Chondrocyte (in vitro differentiated cells): ENCODE measurements around the gene RALGAPA2. TPM values are rescaled to one million over a fixed set of nuclear protein-coding genes. Genes with fewer than 3 reads are reported as not detected.
A peak's percentile ranks its signal among the peaks of the same experiment; 100 is the strongest.

Experiments
- DNase-seq: peaks from one replicate; pipeline ENCODE4 v3.0.0; 2021; ENCODE audit warnings: mixed read lengths, low spot score
- H3K27ac Mint-ChIP-seq: one replicate; pipeline ENCODE4 v1.8.0; 2021; ENCODE audit warnings: mild to moderate bottlenecking, moderate library complexity, mixed read lengths; ENCODE audit not compliant: unreplicated experiment
- H3K27me3 Mint-ChIP-seq: 2 replicates; pipeline ENCODE4 v1.8.0; 2021; ENCODE audit warnings: low read depth, mixed read lengths
- H3K36me3 Mint-ChIP-seq: 2 replicates; pipeline ENCODE4 v1.8.0; 2021; ENCODE audit warnings: low read depth, mixed read lengths
- H3K4me1 Mint-ChIP-seq: 2 replicates; pipeline ENCODE4 v1.8.0; 2021; ENCODE audit warnings: low read depth, mild to moderate bottlenecking, mixed read lengths
- H3K4me3 Mint-ChIP-seq: one replicate; pipeline ENCODE4 v1.8.0; 2021; ENCODE audit warnings: mild to moderate bottlenecking, moderate library complexity, mixed read lengths; ENCODE audit not compliant: unreplicated experiment
- H3K9me3 Mint-ChIP-seq: 2 replicates; pipeline ENCODE4 v1.8.0; 2021; ENCODE audit warnings: low read depth, mixed read lengths
- total RNA-seq: library from RNA; stranded (reverse); gene quantifications from 3 replicates; pipeline ENCODE4 v1.2.1, GENCODE V29; 2021
- TF ChIP-seq, protein P1 (sequence below): fragments of 200-600 bp; sonication (generic); IDR thresholded peaks from 2 replicates; pipeline ENCODE4 v1.5.0; 2021; ENCODE audit warnings: antibody characterized with exemption, mild to moderate bottlenecking, moderate library complexity

Gene RALGAPA2
- total RNA-seq, 1 donor from 2014 or later, result 9.5 TPM

DNA sequence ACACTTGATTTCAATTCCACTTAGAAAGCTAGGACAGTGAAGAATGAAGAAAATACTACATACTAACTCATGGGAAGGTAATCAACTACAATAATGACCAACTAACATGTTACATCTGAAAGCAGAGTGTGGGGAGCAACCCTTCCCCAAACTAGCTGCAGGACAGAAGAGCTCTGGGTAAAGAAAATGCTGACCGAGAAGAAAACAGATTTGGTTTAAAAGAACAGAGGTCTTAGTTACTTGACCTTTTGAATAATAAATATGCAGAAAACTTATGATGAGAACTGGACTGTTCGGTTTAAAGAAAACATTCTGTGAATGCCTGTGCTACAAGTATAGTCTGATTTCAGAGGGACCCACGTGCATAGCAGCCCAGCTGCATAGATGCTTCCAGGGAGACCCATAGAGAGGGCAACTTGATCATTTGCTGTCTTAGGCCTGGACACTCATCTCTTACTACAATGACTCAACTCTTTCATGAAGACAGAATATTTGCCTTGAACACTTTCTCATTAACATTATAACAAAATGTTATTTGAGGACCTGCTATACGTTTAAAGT lies 53.5 kb downstream of the RALGAPA2 start:
- Mint-ChIP-seq H3K4me3 (no peak overlapping the region), H3K9me3 (no peaks in the 10 kb centered on the region), H3K27ac (peak overlapping the region; percentile 78), H3K36me3 (no peaks in the 10 kb centered on the region), H3K4me1 (peaks cover 23% of the 10 kb centered on the region), H3K27me3 (no peaks in the 10 kb centered on the region)
- DNase-seq, result no peak
- TF ChIP-seq, protein P1, sequence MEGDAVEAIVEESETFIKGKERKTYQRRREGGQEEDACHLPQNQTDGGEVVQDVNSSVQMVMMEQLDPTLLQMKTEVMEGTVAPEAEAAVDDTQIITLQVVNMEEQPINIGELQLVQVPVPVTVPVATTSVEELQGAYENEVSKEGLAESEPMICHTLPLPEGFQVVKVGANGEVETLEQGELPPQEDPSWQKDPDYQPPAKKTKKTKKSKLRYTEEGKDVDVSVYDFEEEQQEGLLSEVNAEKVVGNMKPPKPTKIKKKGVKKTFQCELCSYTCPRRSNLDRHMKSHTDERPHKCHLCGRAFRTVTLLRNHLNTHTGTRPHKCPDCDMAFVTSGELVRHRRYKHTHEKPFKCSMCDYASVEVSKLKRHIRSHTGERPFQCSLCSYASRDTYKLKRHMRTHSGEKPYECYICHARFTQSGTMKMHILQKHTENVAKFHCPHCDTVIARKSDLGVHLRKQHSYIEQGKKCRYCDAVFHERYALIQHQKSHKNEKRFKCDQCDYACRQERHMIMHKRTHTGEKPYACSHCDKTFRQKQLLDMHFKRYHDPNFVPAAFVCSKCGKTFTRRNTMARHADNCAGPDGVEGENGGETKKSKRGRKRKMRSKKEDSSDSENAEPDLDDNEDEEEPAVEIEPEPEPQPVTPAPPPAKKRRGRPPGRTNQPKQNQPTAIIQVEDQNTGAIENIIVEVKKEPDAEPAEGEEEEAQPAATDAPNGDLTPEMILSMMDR, result no peak

DNA sequence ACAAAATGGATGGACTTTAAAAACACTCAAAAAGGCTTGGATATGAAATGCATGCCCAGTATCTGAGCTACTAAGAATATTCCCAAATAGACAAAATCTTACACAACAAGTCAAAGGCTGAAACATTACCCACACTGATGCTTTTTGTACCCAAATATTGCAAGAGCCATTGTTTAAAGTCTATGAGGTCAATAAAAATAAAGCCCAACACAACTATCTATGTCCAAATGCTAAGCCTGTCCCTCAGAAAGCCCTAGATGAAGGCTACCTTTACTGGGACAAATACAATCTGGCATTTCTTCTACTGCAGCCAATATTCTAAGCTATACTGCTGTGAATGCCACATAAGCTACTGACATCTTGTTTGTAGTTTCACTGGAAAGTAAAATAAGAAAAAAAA lies 54.3 kb downstream of the RALGAPA2 start:
- no peaks in the 10 kb centered on the region for H3K36me3 Mint-ChIP-seq

DNA sequence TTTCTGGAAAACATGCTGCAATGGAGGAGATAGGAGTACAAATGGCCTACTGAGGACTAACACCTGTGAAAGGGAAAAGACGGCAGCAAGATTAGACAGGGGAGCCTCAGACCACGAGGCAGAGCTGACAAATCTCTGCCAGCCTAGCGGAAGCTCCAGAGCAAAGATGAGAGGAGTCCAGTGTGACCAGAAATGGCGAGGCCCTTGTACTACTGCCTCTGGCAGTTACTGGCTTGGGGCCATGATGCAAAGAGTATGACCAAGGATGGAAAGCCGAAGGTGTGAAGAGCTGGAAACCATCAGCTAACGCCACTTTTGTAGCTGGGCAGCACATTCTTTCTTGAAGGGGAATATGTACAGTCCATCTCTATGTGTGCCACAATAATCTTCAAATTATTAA lies 55.4 kb downstream of the RALGAPA2 start:
- Mint-ChIP-seq H3K4me3 (no peak overlapping the region), H3K36me3 (no peaks in the 10 kb centered on the region), H3K27me3 (no peaks in the 10 kb centered on the region), H3K27ac (no peak overlapping the region), H3K9me3 (no peaks in the 10 kb centered on the region), H3K4me1 (peaks cover 19% of the 10 kb centered on the region)
- DNase-seq, result no peak
- TF ChIP-seq, protein P1, result no peak

More for the DNA sequence above, 54.3 kb downstream of the RALGAPA2 start:
- DNase-seq, result no peak
- TF ChIP-seq, protein P1, result no peak
- no peak overlapping the region for H3K4me3 Mint-ChIP-seq
- no peaks in the 10 kb centered on the region for H3K9me3 Mint-ChIP-seq
- H3K27ac Mint-ChIP-seq, result no peak overlapping the region
- peaks cover 22% of the 10 kb centered on the region for H3K4me1 Mint-ChIP-seq
- H3K27me3 Mint-ChIP-seq, result no peaks in the 10 kb centered on the region

DNA sequence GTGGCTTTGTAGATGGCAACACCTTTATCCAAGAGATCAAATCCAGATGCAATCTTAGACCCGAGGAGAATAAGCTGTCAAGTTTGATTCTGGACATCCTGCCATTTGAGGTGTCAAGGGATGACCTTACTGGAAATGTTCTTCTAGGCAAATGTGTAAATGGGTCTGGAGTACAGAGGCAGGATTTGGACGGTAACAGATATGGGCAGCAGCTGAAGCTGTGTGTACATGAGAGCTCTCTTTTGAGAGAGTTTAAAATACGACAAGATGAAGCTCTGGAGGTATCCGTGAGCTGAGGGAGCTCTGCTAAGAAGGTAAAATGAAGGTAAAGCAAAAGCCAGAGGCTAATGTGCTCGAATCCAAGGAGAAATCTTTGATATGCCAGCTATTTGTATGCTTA lies 56.6 kb downstream of the RALGAPA2 start:
- Mint-ChIP-seq H3K36me3 (no peaks in the 10 kb centered on the region), H3K4me3 (no peak overlapping the region), H3K27me3 (no peaks in the 10 kb centered on the region), H3K4me1 (peaks cover 19% of the 10 kb centered on the region), H3K27ac (no peak overlapping the region), H3K9me3 (no peaks in the 10 kb centered on the region)
- TF ChIP-seq, protein P1, result no peak
- no peak for DNase-seq

DNA sequence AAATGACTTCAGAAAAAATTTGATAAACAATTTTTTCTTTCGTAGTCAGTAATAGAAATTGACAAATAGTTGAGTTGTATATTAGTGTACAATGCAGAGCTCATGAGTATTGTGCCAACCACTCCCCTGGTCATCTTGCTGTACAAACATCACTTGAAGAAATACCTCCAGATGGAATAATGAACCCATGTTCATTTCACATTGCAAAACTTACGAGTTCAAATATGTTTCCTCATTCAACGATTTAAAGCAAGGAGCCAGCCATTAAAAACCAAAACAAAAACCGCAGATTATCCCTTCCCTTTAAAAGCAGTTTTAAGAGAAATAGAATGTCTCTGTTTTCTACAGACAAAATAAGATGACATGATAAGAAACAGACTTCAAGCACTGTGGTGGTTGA lies 62.5 kb downstream of the RALGAPA2 start:
- Mint-ChIP-seq H3K27ac (no peak overlapping the region), H3K4me3 (no peak overlapping the region), H3K27me3 (no peaks in the 10 kb centered on the region), H3K9me3 (peaks cover 9% of the 10 kb centered on the region), H3K4me1 (no peaks in the 10 kb centered on the region), H3K36me3 (no peaks in the 10 kb centered on the region)
- DNase-seq, result no peak
- TF ChIP-seq, protein P1, result no peak
